T-helper 2 cell treated with Interferon-gamma antibody and Interleukin-4, amounts not matched to agents 5 μg/mL and 100 μg/mL, for 36 hours (primary cell): Measurements from ENCODE around the gene ANKS1B.
"Not testable (repeated sequence)": the region's sequence is repeated elsewhere in the genome, so short reads cannot be mapped to it uniquely, and the experiment has no call there.

Experiments
- DNase-seq: peaks from one replicate; pipeline ENCODE4 v3.0.0; 2021; ENCODE audit warnings: low spot score
- H3K27ac Mint-ChIP-seq: one replicate; pipeline ENCODE4 v1.8.0; 2021; ENCODE audit warnings: mild to moderate bottlenecking, mixed read lengths
- H3K27me3 Mint-ChIP-seq: one replicate; pipeline ENCODE4 v1.8.0; 2021; ENCODE audit warnings: low read depth, mixed read lengths
- H3K36me3 Mint-ChIP-seq: one replicate; pipeline ENCODE4 v1.8.0; 2021; ENCODE audit warnings: low read depth, mixed read lengths
- H3K4me1 Mint-ChIP-seq: one replicate; pipeline ENCODE4 v1.8.0; 2021; ENCODE audit warnings: low read depth, mixed read lengths
- H3K4me3 Mint-ChIP-seq: one replicate; pipeline ENCODE4 v1.8.0; 2022; ENCODE audit warnings: mild to moderate bottlenecking, moderate library complexity, mixed read lengths
- H3K9me3 Mint-ChIP-seq: one replicate; pipeline ENCODE4 v1.8.0; 2021; ENCODE audit warnings: mixed read lengths

The ANKS1B gene

DNA sequence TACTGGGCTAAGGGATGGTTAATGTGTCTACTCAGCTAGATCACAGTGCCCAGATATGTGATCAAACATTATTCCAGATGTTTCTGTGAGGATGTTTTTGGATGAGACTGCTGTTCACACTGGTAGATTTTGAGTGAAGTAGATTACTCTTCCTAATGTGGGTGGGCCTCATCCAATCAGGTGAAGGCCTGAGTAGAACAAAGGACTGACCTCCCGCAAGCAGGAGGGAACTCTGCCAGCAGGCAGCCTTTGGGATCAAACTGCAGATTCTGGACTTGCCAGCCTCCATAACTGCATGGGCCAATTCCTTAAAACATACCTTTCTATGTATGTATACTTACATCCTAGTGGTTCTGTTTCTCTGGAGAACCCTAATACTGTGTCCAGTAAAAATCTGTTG lies 1120.4 kb downstream of the ANKS1B start:
- Mint-ChIP-seq H3K9me3 (no peaks in the 10 kb centered on the region), H3K27ac (no peak overlapping the region), H3K27me3 (peaks cover 3% of the 10 kb centered on the region), H3K4me1 (no peaks in the 10 kb centered on the region), H3K4me3 (no peak overlapping the region), H3K36me3 (no peaks in the 10 kb centered on the region)
- no peak for DNase-seq

DNA sequence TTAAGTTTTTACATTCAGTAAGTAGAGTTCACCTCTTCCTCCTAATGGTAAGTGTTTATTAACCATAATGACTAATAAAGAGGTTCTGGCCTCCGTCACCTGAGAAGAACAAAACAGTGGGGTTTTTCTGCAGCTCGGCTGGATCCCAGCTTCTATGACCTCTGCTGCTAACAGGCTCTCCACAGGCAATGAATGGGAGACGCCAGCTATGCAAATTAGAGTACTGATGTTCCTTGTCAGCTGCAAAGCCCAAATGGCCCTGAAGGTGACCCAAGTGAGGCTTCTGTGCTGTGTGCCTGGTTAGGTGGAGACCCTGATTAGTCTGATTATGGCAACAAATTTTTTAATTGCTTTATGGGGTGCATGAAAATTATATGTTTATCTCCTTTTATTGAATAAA lies 1121.6 kb downstream of the ANKS1B start:
- H3K36me3 Mint-ChIP-seq = no peaks in the 10 kb centered on the region
- no peak overlapping the region for H3K4me3 Mint-ChIP-seq
- H3K27me3 Mint-ChIP-seq = peaks cover 10% of the 10 kb centered on the region
- no peak for DNase-seq
- H3K27ac Mint-ChIP-seq = no peak overlapping the region
- no peaks in the 10 kb centered on the region for H3K4me1 Mint-ChIP-seq
- H3K9me3 Mint-ChIP-seq = no peaks in the 10 kb centered on the region

DNA sequence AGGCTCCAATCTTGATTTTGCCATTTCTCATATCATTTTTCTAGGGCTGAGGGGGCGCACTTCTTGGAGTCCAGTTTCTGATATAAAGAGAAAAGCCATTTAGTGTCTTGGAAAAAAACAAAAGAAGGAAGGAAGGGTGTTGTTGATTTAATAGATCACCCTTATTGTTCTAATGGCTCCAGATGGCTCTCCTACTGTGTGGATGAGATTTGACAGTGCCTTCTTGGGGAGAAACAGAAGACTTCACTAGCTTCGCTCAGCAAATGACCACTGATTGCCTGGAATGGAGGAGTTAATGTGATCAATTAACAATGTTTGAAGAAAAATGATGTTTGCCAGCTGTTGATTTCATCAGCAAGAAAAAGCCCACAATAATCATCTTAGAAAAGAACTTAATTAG lies 1123.5 kb downstream of the ANKS1B start:
- Mint-ChIP-seq H3K9me3 (no peaks in the 10 kb centered on the region), H3K36me3 (no peaks in the 10 kb centered on the region), H3K4me1 (no peaks in the 10 kb centered on the region), H3K4me3 (no peak overlapping the region), H3K27me3 (peaks cover 10% of the 10 kb centered on the region), H3K27ac (no peak overlapping the region)
- DNase-seq = no peak

DNA sequence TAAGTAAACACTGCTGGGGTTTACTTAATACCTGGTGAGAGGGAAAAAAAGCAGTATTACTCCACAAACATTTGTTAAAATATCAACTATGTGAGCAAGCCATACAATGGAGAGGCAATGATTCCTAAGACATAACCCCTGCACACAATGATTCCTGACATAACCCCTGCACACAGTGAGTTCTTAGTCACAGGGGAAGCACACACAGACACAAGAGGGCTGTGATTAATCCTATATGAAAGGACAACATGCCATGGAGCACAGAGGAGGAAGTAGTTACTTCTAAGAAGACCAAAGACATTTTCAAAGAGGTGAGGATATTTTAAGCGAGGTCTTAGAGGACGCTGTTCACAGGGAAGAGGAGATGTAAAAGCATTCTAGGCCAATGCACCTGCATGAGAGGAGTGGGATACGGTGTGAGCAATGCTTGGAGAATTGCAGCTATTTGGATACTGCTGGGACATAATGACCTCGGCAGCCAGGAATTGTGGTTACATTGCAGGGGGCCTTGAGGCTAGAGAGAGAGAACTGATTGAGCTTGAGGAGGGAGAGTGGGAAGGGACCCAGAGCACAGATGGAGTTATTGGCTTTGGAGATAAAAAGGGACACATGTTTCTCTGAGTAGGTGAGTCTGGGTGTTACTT lies 1127.7 kb downstream of the ANKS1B start:
- Mint-ChIP-seq H3K4me3 (no peak overlapping the region), H3K27me3 (peaks cover 12% of the 10 kb centered on the region), H3K4me1 (no peaks in the 10 kb centered on the region), H3K27ac (no peak overlapping the region), H3K36me3 (no peaks in the 10 kb centered on the region), H3K9me3 (no peaks in the 10 kb centered on the region)
- DNase-seq = no peak

DNA sequence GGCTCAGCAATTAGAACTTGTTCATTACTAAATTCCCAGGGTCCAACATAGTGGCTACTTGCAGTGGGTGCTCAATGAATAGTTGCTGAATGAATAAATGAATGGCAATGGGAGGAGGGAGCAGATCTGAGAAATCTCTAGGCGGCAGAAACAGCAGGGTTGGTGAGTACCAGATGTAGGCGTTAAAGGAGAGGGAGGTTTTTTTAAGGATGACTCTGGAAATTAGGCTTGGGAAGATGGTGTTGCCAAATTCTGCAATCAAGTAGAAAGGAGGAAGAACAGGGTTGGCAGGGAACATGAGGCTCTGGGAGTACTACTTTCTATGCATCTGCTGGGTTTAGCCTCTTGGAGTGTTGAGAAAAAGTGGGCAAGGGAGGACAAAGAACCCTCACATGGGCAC lies 1132.6 kb downstream of the ANKS1B start:
- no peaks in the 10 kb centered on the region for H3K36me3 Mint-ChIP-seq
- no peaks in the 10 kb centered on the region for H3K4me1 Mint-ChIP-seq
- no peak overlapping the region for H3K4me3 Mint-ChIP-seq
- no peak for DNase-seq
- H3K27me3 Mint-ChIP-seq = peaks cover 9% of the 10 kb centered on the region
- H3K9me3 Mint-ChIP-seq = no peaks in the 10 kb centered on the region
- H3K27ac Mint-ChIP-seq = no peak overlapping the region

DNA sequence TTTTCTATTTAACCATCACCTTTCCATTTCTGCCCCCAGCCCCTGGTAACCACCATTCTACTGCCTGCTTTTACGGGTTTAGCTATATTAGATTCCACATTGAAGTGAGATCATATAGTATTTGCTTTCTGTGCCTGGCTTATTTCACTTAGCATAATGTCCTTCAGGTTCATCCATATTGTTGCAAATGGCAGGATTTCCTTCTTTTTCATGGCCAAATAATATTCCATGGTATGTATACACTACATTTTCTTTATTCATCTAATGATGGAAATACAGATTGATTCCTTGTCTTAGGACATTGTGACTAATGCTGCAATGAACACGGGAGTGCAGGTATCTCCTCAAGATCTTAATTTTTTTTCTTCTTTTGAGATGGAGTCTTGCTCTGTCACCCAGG lies 1137.5 kb downstream of the ANKS1B start:
- H3K27me3 Mint-ChIP-seq = peaks cover 8% of the 10 kb centered on the region
- no peak overlapping the region for H3K4me3 Mint-ChIP-seq
- H3K27ac Mint-ChIP-seq = no peak overlapping the region
- H3K36me3 Mint-ChIP-seq = no peaks in the 10 kb centered on the region
- DNase-seq = no peak
- H3K9me3 Mint-ChIP-seq = no peaks in the 10 kb centered on the region
- H3K4me1 Mint-ChIP-seq = peaks cover 2% of the 10 kb centered on the region

DNA sequence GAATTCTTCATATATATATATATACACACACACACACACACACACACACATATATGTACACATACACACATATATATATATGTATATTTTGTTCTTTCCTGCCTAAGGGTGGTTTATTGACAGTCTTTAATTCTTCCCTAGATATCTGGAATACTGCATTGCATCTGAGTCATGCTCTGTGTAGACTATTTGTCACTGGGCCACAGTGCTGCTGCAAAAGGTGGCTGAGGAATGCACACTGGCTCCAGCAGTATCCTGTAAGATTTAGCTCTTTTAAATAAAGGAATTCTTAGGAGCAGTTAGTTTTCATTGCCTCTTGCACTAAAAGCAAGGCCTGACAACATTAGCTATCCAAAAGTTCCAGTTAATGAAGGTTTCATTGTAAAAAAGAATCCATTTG lies 1138.8 kb downstream of the ANKS1B start:
- Mint-ChIP-seq H3K36me3 (no peaks in the 10 kb centered on the region), H3K27me3 (peaks cover 8% of the 10 kb centered on the region), H3K27ac (no peak overlapping the region), H3K9me3 (no peaks in the 10 kb centered on the region), H3K4me3 (no peak overlapping the region), H3K4me1 (peaks cover 2% of the 10 kb centered on the region)
- DNase-seq = no peak

DNA sequence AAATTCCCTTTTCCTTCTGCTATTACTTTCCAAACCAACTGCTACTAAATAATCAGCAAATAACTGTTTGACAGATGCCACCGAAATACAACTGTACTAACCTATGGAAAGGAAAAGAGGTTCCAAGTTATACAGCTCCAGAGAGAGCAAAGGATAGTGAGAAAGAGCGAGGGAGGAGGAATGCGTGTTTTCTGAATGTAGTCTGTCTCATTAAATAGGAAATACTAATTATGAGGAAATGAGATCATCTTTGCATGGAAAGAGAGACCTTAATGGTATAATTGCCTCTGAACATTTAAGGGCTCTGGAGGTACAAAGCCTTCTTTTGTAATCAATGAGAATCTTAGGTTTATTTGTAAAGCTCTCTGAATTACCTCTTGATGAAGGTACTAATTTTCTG lies 1144.4 kb downstream of the ANKS1B start:
- Mint-ChIP-seq H3K4me3 (no peak overlapping the region), H3K36me3 (no peaks in the 10 kb centered on the region), H3K9me3 (no peaks in the 10 kb centered on the region), H3K27me3 (peaks cover 13% of the 10 kb centered on the region), H3K4me1 (peaks cover 2% of the 10 kb centered on the region), H3K27ac (no peak overlapping the region)
- no peak for DNase-seq

DNA sequence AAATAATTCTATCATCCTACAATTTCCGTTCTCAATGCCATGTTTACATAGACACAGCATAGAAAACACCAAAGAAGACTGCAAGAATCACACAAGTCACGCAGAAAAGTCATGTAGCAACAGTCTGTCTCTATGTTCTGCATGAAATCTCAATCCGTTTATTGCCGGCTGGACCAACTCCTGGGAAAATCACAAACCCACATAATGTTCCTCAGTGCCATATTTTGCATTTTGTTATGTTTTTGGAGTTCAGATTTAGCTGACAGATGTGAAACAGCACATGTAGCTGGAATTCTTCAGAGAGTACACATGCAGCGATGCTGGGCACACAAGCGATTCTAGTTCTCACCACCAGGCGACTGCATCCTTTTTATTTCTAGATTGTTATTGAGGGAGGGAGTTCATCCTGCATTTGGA lies 1146.5 kb downstream of the ANKS1B start:
- no peak for DNase-seq
- Mint-ChIP-seq H3K27me3 (peaks cover 15% of the 10 kb centered on the region), H3K4me1 (peaks cover 2% of the 10 kb centered on the region)

DNA sequence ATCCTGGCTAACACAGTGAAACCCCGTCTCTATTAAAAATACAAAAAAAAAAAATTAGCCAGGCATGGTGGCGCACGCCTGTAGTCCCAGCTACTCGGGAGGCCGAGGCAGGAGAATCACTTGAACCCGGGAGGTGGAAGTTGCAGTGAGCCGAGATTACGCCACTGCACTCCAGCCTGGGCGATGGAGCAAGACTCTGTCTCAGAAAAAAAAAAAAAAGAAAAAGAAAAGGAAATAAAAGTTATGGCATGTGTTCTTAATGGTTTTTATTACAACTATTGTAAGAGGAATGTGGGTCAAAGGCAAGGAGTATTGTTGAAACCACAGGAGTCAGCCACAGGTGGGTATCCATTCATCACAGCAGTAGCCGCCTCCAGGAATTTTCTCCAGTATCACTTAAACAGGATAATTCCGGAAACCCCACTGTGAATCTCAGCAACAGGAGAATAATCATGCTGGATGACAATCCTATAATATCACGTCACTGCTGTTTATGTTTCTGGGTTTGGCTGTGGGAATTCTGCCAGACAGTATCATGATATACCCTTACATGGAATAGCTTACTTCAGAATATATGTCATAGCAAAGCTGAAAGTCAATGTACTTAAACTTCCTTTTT lies 1147.5 kb downstream of the ANKS1B start:
- not testable (repeated sequence) for H3K36me3 Mint-ChIP-seq, H3K27ac Mint-ChIP-seq, H3K4me1 Mint-ChIP-seq, DNase-seq, H3K4me3 Mint-ChIP-seq, H3K9me3 Mint-ChIP-seq
- H3K27me3 Mint-ChIP-seq = peaks cover 13% of the 10 kb centered on the region

More for the DNA sequence above, 1146.5 kb downstream of the ANKS1B start:
- Mint-ChIP-seq H3K27ac (no peak overlapping the region), H3K9me3 (no peaks in the 10 kb centered on the region), H3K4me3 (no peak overlapping the region), H3K36me3 (no peaks in the 10 kb centered on the region)

DNA sequence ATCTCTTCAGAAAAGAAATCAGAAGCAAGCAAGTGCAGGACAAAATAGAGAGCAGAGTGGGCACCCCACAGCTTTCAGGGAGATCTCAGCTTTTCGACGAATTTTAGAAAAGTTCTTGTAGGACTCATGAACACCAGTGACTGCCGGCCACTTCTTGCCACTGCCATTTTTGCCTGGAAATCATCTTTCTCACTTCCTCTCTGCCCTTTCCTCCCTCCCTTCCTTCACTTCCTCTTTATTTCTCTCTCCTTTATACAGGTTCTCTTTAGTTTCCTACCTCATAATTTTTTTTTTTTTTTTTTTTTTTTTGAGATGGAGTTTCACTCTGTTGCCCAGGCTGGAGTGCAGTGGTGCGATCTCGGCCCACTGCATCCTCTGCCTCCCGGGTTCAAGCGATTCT lies 1154.1 kb downstream of the ANKS1B start:
- DNase-seq = no peak
- Mint-ChIP-seq H3K4me1 (no peaks in the 10 kb centered on the region), H3K36me3 (no peaks in the 10 kb centered on the region), H3K27ac (no peak overlapping the region), H3K27me3 (peaks cover 16% of the 10 kb centered on the region), H3K4me3 (no peak overlapping the region), H3K9me3 (no peaks in the 10 kb centered on the region)

DNA sequence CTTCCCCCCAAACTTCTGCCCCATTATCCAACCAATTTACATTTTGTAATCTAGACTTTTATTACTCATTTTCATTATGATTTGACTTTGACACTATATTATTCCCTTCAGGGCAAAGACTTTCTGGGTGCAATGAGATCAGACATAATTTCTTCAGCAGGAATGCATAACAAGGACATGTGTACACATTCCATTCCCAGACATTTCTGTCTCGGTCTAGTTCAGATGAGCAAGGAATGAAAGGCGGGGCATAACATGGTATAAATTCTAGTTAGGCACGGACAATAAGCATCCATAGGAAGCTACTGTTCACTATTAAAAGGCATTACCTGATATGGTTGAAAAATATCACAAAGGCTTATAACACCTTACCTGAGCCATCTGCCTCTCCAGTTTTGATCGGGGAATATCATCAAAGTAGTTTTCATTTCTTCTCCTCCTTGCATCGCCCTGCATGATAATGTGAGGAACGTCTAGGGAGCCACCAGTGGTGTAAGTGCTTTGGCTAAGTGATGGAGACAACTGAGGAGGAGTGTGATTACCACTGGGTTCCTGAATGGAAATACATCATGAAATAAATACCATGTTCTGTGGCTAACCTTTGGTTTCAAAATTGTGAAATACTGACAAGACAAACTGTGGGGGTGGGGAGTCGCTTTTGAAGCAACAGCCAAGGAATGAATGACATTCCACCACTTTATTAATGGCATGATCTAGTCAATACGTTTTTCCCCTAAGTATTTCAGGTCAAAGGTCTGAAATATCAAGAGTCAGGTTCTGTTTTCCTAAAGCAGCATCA lies 1155.7 kb downstream of the ANKS1B start:
- Mint-ChIP-seq H3K27me3 (peaks cover 14% of the 10 kb centered on the region), H3K36me3 (no peaks in the 10 kb centered on the region), H3K27ac (no peak overlapping the region), H3K4me1 (no peaks in the 10 kb centered on the region), H3K4me3 (no peak overlapping the region), H3K9me3 (no peaks in the 10 kb centered on the region)
- DNase-seq = no peak

DNA sequence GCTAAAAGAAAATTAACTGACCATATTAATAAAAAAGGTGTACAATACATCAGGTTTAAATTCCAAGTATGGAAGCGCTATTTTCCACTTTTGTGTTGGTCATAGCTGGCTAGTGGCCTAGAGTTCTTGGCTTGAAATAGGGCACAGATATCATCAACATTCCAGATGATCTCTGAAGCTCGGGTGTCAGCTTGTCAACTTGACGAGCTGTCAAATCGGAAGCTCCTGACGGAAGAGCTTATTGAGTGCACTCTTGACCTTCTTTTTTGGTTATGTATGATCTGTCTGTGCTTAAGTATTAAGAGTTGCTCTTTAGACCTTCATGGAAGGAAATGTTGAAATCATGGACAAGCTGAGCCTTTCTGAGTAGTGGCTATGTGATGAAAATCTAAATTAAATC lies 1161.7 kb downstream of the ANKS1B start:
- Mint-ChIP-seq H3K27ac (no peak overlapping the region), H3K9me3 (no peaks in the 10 kb centered on the region), H3K4me1 (no peaks in the 10 kb centered on the region), H3K4me3 (no peak overlapping the region), H3K36me3 (no peaks in the 10 kb centered on the region), H3K27me3 (peaks cover 20% of the 10 kb centered on the region)
- DNase-seq = no peak

DNA sequence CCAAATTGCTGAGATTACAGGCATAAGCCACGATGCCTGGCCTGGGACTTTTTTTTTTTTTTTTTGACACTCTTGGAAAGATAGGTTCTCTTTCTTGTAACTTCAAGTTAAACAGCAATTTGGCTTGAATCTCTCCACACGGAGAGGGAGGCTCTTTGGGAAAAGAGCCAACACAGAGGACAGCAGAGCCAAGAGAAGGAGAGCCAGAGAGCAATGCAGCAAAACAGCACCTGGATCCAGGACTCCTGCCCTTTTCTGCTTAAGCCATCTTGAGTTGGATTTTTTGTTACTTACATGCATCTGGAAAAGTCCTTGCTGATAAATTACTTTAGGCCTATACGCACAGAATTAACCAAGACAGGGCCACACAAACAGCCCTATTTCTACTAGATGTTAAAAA lies 1162.9 kb downstream of the ANKS1B start:
- Mint-ChIP-seq H3K4me3 (no peak overlapping the region), H3K27ac (no peak overlapping the region), H3K36me3 (no peaks in the 10 kb centered on the region), H3K9me3 (no peaks in the 10 kb centered on the region), H3K4me1 (no peaks in the 10 kb centered on the region), H3K27me3 (peaks cover 24% of the 10 kb centered on the region)
- no peak for DNase-seq
